Right lobe of liver (tissue), 6 donors: ENCODE data around the gene SYNE2. TPM values are rescaled to one million over a fixed set of nuclear protein-coding genes. Genes with fewer than 3 reads are reported as not detected.
A peak's percentile ranks its signal among the peaks of the same experiment; 100 is the strongest.

Source experiments
- ATAC-seq, 4 donors: fragments of 200-7000 bp; cut with Tn5 transposase; one replicate each; pipeline ENCODE4 v1.9.1; 2020; ENCODE audit warnings: mild to moderate bottlenecking in 4 of 4, moderate library complexity in 4 of 4
- DNase-seq, 3 donors: peaks; one replicate each; pipeline ENCODE4 v3.0.0-alpha.2; 2020
- H3K27ac ChIP-seq, 3 donors: fragments of 200-600 bp; one replicate each; pipeline ENCODE4 v1.8.0; 2022
- H3K27me3 ChIP-seq, 2 donors: fragments of 200-600 bp; one replicate each; pipeline ENCODE4 v1.8.0; 2022
- H3K36me3 ChIP-seq, 4 donors: fragments of 200-600 bp; sonication (generic) in 1 of 4; one replicate each; pipeline versions ENCODE4 v1.5.1 to v1.8.0; 2017 to 2022; ENCODE audit warnings: control low read depth in 1 of 4
- H3K4me1 ChIP-seq, 4 donors: fragments of 200-600 bp; sonication (generic) in 1 of 4; one replicate each; pipeline versions ENCODE4 v1.5.1 to v1.8.0; 2017 to 2022; ENCODE audit warnings: control low read depth in 1 of 4
- H3K4me3 ChIP-seq, 3 donors: fragments of 200-600 bp; one replicate each; pipeline ENCODE4 v1.8.0; 2022
- H3K9me3 ChIP-seq, 4 donors: fragments of 200-600 bp; sonication (generic) in 1 of 4; one replicate each; pipeline versions ENCODE4 v1.5.1 to v1.8.0; 2017 to 2022; ENCODE audit warnings: control low read depth in 1 of 4
- CTCF ChIP-seq, 4 donors: fragments of 200-600 bp in 3 of 4; fragments of 450-650 bp in 1 of 4; IDR thresholded peaks; one replicate each; pipeline versions ENCODE4 v1.5.1 to v1.8.0; 2016 to 2022; ENCODE audit warnings: antibody characterized with exemption in 4 of 4, mild to moderate bottlenecking in 2 of 4
- POLR2A ChIP-seq: fragments of 450-650 bp; IDR thresholded peaks from one replicate; pipeline ENCODE4 v1.6.1; 2017; ENCODE audit warnings: antibody characterized with exemption, mild to moderate bottlenecking
- WGBS: methylation state at CpG from one replicate; pipeline ENCODE4 v1.1.6; 2018; ENCODE audit warnings: low coverage, low lambda C conversion rate; ENCODE audit not compliant: insufficient coverage; ENCODE audit errors: missing lambda C conversion rate; 5-methylcytosine and 5-hydroxymethylcytosine counted together
- intact Hi-C, 2 donors: fragments of 100-400 bp; cut with DNase I; formaldehyde crosslinking; loops; one replicate each; pipeline versions ENCODE4 v1.11.2 to v1.14.1; 2022
- total RNA-seq, 6 experiments: library from RNA; depleted of rRNA in 2 of 6; stranded (reverse); fragments of >200 nt in 2 of 6; fragmentation: NEBNext Ultra II Directional in 3 of 6; extraction: Animal tissue kit (Norgen Biotek cat#: 25700) in 3 of 6; gene quantifications; one replicate each; pipeline versions ENCODE4 v1.1.0 to v1.2.4, GENCODE V29; 2016 to 2023
- donor health status: DM: no; HTN: yes; CAD: no.
- donor health status: DM: no; HTN: no; CAD: no.
- donor health status: DM: no; HTN: no; CAD: no.
- donor health status: DM: no; HTN: yes; CAD: no.
- donor health status: DM: no; HTN: yes; CAD: no.

SYNE2 gene
- total RNA-seq, 6 experiments from 2014 or later = 34.6 to 118 (median 47.8) TPM

GRCh38 chr14:63874223-63874622 is 21.4 kb downstream of the SYNE2 start:
- Histone ChIP-seq H3K4me3 (no peak overlapping the region), H3K4me1 (no peaks in the 10 kb centered on the region), H3K36me3 (no peaks in the 10 kb centered on the region), H3K27me3 (no peaks in the 10 kb centered on the region), H3K9me3 (no peaks in the 10 kb centered on the region), H3K27ac (no peak overlapping the region)
- intact Hi-C loops = no loop called here
- ATAC-seq = peak in 1 of 4 donors; percentile 10
- 57% methylated on average over 3 of the region's 3 CpGs for WGBS
- DNase-seq = no peak
- TF ChIP-seq POLR2A = no peak
- no peak for TF ChIP-seq CTCF (IDR thresholded peaks at IDR 0.05)

DNA sequence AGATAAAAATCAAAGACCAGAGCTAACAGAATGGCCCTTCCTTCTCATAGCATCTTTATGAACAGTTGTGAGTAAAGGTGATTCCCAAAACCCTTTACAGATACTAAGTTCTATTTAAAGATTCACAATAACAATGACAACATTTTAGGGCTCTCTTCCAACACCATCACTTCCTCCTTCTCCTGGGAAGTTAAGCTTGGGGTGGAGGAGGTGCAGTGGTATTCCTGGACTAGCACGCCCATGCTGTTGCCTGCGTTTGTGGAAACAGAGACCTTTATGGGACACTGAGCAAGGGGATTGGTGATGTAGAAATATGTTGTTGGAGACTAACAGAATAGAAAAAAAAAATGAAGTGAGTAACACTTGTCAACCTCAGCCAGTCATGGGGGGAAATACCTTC is 22.5 kb downstream of the SYNE2 start:
- TF ChIP-seq CTCF (IDR thresholded peaks at IDR 0.05) (no peak), POLR2A (no peak)
- Histone ChIP-seq H3K4me3 (no peak overlapping the region), H3K27ac (no peak overlapping the region), H3K9me3 (no peaks in the 10 kb centered on the region), H3K36me3 (no peaks in the 10 kb centered on the region), H3K4me1 (no peaks in the 10 kb centered on the region), H3K27me3 (no peaks in the 10 kb centered on the region)
- ATAC-seq (peak in 3 of 4 donors; percentile 38 to 71 (median 44)), DNase-seq (no peak)
- 71% methylated on average over 2 of the region's 2 CpGs for WGBS
- intact Hi-C loops = no loop called here

GRCh38 chr14:63877550-63877939 is 24.7 kb downstream of the SYNE2 start:
- intact Hi-C loops = no loop called here
- DNase-seq (no peak), ATAC-seq (no peak)
- TF ChIP-seq POLR2A (no peak), CTCF (IDR thresholded peaks at IDR 0.05) (no peak)
- no peaks in the 10 kb centered on the region for H3K9me3 ChIP-seq
- no peaks in the 10 kb centered on the region for H3K27me3 ChIP-seq
- no peaks in the 10 kb centered on the region for H3K4me1 ChIP-seq
- H3K27ac ChIP-seq = no peak overlapping the region
- H3K4me3 ChIP-seq = no peak overlapping the region
- 97% methylated on average over 3 of the region's 3 CpGs for WGBS
- H3K36me3 ChIP-seq = no peaks in the 10 kb centered on the region

GRCh38 chr14:63878052-63878451 is 25.2 kb downstream of the SYNE2 start:
- Histone ChIP-seq H3K36me3 (no peaks in the 10 kb centered on the region), H3K27ac (no peak overlapping the region), H3K4me1 (no peaks in the 10 kb centered on the region), H3K9me3 (no peaks in the 10 kb centered on the region), H3K4me3 (no peak overlapping the region), H3K27me3 (no peaks in the 10 kb centered on the region)
- ATAC-seq = no peak
- WGBS = 100% methylated on average over 1 of the region's 3 CpGs
- intact Hi-C loops = no loop called here
- no peak for DNase-seq
- TF ChIP-seq POLR2A = no peak
- TF ChIP-seq CTCF (IDR thresholded peaks at IDR 0.05) = no peak

DNA sequence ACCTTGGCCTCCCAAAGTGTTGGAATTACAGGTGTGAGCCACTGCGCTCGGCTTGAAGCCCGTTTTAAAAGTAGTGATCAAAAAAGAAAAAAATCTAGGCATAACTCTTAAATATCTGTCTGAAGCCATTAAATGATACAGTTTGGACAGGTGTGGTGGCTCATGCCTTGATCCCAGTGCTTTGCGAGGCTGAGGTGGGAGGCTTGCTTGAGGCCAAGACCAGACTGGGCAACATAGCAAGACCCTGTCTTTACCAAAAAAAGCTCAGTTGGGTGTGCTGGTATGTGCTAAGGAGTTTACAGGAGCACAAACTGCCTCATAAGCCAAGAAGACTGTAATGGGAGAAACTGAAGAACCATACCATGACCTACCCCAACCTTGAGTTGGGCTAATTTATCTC is 26.0 kb downstream of the SYNE2 start:
- WGBS = 94% methylated on average over 4 of the region's 4 CpGs
- Histone ChIP-seq H3K4me1 (no peaks in the 10 kb centered on the region), H3K27ac (no peak overlapping the region), H3K36me3 (no peaks in the 10 kb centered on the region), H3K9me3 (no peaks in the 10 kb centered on the region), H3K4me3 (no peak overlapping the region), H3K27me3 (no peaks in the 10 kb centered on the region)
- ATAC-seq (no peak), DNase-seq (no peak)
- intact Hi-C loops = no loop called here
- TF ChIP-seq CTCF (IDR thresholded peaks at IDR 0.05) (no peak), POLR2A (no peak)
